HG03039 (cell line): Measurements from ENCODE around the gene PTGR3.

Experiments
- ATAC-seq: cut with Tn5 transposase; IDR thresholded peaks from one replicate; pipeline ENCODE4 v1.9.1; 2021; ENCODE audit warnings: mild to moderate bottlenecking, moderate library complexity; ENCODE audit not compliant: unreplicated experiment

Gene PTGR3, protein sequence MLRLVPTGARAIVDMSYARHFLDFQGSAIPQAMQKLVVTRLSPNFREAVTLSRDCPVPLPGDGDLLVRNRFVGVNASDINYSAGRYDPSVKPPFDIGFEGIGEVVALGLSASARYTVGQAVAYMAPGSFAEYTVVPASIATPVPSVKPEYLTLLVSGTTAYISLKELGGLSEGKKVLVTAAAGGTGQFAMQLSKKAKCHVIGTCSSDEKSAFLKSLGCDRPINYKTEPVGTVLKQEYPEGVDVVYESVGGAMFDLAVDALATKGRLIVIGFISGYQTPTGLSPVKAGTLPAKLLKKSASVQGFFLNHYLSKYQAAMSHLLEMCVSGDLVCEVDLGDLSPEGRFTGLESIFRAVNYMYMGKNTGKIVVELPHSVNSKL

DNA sequence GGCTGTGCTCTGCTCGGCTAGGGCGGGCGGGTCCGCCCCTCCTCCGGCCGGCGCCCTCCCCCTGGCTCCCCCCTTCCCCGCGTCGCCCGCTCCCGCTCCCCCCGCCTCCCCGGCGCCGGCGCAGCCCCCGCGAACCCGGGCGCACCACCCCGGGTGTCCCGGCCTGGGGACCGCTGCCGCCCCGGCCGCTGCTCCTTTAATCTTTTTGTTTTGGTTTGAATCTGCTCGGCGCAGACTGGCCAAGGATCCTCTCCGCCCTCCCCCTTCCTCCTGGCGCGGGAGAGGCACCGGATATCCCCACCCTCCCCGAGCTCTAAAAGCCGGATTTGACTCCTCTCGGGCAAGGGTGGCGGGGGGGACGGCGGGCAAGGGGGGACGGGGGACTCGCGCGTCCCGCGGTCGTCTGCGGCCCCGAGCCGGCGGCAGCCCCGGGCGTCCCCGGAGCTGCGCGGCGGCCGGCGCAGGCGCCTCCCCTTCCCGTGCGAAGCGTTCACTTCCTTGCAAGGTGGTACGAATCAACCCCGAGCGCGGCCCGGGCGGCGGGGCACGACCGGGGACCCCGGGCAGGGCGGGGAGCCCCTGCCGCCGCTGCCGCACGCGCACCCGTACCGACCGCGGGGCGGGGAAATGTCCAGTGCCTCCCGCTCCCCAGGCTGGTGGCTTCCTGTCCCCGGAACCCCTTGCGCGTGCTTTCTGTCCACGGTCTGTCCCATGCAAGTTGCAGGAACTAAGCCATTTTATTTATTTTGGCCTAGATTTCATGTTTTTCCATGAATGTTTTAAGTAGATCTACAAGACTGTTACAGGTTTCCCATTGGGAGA is at the start of gene PTGR3:
Gene PTGR3 (minus strand): TSS at position 11 of the 822 bp plus-strand sequence. CDS start 81 bp downstream, outside the sequence.
- peak; percentile 41 for ATAC-seq

DNA sequence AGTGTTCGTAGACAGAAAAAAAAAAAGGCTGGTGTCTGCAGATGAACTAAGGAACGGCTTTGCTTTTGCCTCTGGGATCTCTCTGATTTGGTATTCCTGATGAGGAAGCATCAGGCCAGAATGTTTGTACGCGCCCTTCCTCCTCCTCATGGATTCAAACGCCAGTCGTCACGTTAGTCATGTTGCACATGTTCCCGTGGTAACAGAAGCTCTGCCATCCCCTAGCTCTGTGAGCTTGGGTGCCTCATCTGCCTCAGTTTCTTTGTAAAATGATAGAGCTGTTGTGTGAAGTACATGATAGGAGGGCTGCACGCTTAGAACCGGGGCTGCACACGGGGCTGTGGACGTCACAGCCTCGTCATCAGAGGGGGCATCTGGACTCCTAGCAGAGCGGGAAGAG is 48.7 kb upstream of the PTGR3 start:
- no peak for ATAC-seq

DNA sequence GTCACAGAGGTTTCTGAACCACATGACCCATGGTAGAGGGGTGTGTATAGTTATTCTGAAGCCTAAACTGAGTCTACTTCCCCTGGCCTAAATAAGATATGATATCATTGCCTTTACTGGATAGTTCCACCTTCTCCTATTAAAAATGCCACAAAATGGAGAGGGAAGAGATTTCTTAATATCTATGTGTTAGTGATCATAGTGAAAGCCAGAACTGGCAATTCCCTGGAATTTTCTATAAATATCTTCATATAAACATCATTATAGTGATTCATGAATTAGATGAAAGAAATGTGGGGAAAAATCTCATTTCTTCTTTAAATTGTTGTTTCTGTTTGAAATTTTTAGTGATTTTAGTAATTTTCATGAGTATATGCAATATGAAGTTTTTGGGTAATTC is 47.4 kb upstream of the PTGR3 start:
- no peak for ATAC-seq

DNA sequence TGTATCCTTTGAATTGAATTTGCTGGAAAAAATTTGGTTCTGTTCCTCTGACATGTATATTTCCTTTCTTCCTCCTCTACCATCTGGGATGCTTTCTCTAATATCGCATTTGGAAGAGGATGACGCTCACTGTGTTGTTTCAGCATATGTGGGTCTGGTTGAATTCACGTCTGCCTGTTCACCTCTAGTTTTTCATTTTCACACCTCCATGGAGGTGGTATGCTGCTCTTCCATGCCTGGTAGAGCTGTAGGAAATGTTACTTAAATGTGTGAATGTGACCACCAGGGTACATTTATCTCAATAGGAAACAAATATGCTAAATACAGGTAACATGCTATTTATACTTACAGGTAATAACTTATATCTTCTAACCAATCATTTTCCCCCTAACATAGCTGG is 46.2 kb upstream of the PTGR3 start:
- ATAC-seq: no peak

DNA sequence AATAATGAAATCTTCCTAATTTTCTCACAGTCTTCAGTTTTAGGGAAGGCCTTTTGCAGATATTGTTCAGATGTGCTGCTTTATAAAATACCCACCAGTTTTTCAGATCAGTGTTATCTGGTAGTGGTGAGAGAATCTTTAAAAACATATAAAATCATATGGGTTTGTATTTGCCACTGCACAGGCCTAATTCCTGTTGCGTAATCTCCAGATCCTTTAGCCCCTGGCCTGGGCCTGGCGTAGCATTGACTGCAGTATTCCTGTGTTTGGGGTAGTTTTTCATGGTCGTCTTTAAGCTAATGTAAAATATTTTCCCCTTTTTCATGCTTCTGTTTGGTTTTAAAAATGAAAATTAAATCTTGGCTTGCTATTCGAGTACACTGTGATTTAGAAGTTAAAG is 44.8 kb upstream of the PTGR3 start:
- ATAC-seq: no peak

DNA sequence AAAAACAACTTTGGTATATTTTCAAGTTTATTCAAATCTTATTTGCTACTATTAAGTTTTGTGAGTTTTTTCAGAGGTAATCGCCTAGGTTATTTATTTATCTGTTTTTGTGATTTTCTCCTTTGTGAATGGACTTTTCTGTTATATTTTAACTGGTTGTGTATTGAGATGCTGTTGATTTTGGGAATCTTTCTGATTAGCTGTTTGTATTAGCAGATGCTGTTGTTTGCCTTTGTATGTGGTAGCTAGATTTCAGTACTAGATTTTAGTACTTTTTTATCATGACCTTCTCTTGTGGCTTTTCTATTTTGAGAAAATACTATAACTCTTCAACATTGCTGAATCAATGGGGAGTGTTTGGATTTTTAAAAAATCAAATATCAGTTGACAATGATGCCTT is 44.1 kb upstream of the PTGR3 start:
- no peak for ATAC-seq

DNA sequence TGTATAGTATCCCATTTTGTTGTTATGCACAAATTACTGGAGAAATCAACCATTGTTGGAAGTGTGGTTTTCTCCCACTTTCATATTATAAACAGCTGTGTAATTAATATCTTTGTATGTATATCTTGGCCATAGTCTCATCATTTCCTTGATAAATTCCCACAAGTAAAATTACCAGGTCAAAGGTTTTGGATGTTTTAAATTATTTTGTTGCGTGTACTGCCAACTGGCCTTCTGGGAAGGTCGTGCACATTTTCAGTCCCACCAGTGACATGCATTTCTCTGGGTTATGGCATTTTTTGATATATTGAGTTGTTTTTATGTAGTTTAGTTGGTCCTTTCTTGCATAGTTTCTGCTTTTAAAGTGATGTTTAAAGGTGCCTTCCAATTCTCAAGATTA is 43.2 kb upstream of the PTGR3 start:
- no peak for ATAC-seq

DNA sequence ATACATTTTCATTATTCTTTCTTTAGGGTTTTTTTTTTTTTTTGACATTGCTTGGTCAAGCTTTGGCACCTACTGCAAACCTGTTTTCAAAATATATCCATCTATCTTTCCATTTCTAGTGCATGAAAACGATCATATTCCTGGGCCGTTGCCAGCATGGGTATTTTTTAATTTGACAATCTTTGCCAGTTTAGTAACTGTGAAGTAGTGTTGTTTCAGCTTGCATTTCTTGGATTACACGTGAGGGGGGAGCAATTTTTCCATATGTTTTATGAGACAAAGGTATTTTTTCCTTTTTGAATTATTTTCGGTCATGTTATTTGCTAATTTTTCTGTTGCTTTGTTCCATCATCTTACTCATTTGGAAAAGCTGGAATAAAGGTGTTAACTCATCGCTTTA is 42.5 kb upstream of the PTGR3 start:
- no peak for ATAC-seq

DNA sequence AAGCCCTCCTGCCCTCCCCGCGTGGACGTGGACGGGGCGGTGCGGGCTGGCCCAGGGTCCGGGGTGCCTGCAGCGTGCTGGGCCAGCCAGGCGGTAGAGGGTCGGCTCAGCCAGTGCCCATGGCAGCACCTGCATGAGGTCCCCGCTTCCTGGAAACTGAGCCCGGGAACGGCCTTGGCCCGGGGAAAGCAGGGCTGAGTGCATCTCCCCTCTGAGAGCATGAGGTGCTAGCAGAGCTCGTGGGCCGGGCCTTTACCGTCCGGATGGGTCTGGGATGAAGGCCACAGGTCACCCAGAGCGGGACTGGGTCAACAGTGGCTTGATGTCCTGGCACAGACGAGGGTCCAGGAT is 41.5 kb upstream of the PTGR3 start:
- ATAC-seq: no peak

DNA sequence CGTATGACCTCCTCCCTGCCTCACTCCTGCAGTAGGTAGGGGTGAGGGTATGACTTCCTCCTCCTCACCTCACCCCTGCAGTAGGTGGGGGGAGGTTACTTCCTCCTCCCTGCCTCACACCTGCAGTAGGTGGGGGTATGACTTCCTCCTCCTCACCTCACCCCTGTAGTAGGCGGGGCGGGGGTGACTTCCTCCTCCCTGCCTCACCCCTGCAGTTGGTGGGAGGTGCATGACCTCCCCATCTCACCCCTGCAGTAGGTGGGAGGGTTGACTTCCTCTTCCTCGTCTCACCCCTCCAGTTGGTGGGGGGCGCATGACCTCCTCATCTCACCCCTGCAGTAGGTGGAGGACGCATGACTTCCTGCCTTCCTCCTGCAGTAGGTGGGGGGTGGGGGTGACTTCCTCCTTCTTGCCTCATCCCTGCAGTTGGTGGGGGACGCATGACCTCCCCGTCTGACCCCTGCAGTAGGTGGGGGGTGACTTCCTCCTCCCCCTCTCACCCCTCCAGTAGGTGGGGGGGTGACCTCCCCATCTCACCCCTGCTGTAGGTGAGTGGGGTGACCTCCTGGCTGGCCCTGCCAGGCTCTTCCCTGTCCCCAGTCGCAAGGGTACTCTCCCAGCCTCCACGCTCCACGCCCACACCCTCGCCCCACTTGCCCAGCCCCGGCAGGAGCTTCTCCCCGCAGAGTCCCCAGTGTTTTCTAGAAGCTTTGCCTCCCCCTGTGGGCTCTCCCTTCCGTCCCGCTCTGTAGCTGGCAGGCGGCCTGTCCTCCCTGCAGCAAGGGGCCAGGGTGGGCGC is 40.9 kb upstream of the PTGR3 start:
- no peak for ATAC-seq

DNA sequence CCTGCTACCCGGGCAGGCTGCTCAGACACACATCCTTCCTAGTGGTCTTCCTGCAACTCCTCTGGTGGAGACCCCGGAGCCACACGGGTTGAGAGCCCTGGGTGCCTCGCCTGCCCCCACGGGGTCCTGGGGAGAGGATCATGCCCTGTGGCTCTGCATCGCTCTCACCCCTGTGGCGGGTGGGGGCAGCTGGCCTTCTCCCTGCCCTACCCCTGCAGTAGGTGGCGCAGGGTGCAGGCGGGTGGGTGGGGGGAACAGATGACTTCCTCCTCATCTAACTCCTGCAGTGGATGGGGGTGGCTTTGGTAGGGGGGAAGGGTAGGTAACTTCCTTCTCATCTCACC is 40.2 kb upstream of the PTGR3 start:
- no peak for ATAC-seq

DNA sequence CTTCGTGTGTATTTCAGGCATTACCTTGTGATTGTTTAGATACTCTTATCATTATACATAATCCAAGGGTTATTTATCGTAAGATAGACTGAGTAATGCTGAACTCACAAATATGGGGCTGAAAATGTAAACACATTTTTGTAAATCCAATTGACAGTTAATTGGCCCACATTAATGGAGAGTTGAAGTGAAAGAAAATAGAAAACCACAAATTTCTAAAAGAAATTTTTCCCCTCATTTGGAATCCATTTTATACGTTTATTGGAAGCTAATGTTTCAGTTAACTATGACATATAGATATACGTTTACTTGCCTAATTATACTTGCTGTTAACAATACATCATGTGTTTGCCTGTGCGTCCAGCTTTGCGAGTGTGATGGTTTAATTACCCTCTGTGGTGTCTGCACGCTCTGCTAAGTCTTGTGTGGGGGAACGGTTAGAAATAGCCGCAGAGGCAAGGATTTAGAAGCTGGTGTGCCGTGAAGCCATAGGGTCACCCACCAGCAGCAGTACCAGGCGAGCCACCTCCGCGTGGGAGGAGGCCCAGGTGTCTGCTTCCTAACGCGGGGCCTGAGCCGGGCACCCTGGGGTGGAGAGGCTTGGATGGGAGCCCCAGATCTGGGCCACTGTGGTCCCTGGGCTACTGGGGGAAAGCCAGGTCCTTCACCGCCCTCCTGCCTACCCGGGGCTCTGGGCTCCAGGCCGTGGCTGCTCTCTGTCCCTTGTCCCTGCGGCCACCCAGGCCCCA is 39.7 kb upstream of the PTGR3 start:
- no peak for ATAC-seq

DNA sequence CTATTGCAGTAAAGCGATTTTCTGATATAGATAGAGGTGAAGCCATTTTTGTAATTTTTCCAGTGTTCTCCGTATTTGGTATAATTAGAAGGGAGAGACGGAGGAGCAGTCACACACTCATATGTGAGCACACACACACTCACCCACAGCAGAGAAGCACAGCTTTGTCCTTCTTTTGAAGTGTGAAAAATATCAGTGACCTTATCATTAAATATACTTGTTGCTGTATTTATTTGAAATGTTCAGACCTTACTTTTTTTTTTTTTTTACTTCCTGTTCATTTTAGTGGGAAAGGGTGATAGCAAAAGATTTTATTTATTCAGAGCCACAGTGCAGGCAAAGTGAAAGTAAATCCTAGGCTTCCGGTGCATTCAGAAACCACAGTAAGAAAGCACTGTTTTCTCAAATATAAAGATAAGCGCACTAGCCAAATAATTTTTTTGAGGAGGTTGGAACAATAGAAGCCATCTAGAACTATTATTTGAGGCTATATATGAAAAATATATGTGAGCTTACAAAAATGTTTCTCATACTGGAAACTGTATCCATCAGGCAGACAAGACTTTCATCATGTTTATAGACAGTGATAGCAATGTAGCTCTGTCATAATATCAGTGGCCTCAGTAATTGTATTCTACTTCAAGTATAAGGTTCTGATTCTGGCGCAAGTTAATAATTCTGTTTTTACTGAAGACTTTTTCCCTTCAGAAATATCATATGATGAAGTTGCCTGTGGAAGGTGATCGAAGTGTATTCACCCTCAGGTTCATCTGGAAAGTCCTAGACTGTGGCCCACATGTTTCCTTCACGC is 38.9 kb upstream of the PTGR3 start:
- no peak for ATAC-seq

DNA sequence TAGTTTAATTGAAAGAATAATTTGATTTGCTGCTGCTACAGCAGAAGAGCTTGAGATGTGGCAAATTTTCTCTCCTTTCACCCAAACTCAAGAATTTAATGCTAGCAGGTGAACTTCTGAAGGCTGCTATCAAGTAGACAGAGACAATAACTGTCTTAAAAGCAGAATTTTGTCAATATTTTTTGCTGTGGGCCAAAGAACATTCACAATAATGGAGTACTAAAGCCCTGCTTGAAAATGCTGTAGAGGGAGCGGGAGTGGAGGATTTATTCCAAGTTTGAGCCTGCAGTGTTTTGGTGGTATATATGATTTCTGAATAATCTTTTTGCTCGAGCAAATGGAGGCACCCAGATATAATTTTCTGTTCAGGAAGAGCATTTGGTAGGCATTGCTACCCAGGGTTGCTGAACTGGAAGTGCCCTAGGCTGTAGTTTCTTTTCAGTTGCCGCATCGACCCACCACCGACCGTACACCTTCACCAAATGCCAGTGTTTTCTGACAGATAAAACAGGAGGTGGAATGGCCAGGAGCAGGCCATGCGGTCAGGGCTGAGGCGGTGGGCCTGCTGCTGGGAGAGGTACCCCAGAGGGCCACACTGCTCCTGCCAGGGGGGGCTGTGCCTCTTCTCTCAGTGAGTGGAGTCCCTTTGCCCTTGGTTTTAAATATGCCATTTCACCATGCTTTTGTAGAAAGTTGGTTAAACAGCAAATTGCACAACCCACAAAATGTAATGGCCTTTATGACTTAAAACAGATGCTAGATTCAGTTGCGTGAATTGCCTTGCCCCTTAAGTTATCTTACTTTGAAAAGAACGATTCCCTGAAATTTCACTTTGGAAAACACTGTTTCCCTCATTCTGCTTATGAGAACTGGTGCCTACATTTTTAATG is 38.0 kb upstream of the PTGR3 start:
- ATAC-seq: no peak

DNA sequence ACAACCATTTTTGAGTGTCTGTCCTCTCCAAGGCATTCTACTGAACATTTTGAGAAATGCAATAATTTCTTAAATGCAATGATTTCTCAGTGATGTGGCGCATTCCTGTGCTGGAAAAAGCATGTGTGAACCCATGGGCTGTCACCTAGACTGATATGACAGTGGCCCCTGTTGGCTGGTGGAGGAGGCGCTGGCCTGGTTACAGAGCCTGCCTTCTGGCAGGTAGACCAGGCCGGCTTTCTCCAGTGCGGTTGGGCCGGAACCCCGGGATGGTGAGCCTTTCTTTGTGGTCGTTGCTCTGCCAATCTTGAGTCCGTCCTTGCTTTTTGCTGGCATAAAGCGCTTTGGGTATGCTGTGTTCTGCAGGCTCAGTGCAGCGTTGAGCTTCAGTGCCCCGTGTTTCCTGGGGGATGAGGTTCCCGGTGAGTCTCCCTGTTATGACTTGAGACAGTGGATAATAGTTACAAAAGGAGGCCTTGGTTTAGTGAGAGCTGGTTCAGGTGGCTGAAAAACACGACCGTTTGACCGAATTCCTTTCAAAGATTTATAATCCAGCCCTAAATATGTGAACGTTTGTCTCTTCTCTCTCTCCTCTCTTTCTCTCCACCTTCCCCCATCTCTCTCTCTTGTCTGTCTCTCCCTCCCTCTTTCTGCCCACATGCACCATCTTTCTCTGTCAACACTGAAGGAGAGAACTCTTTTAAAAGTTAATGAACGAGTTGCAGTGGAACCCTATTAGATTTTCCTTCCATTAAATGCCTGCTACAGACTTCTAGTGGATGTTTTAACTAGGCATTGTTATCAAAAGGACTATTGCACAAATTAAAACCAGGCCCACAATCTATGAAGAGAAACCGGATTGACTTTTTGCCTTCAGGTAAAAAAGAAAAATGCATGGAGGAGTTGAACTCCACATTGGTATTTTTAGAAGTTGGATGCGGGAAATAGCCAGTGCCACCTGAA is 35.7 kb upstream of the PTGR3 start:
- ATAC-seq: no peak

DNA sequence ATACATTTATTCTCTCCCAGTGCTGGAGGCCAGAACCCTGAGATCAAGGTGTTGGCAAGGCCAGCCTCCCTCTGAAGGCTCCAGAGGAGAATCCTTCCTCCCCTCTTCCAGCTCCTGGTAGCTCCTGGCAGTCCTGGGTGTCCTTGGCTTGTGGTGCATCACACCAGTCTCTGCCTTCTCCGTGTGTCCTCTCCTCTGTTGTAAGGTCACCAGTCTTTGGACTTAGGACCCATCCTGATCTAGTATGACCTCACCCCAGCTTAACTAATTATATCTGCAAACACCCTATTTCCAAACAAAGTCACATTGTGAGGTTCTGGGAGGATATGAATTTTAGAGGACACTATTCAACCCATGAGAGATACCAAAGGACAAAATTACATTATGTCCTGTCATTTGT is 32.8 kb upstream of the PTGR3 start:
- ATAC-seq: no peak

DNA sequence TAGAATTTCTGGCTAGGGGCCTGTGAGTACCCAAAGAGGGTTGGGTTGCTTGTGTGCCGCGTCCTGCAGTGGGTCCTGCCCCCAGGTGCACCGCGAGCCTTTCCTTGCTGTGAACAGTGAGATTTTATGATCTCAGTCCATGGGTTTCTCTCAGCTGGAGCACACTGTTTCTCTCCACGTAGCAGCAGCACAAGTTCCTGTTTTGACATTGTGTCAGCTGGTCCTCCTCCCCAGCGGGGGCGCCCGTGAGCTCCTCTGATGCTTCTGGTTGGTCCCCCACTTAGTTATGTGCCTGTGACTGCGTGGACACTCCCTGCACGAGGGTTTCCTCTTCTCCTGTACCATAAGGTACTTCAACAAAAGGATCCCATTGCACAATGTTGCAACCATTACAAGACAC is 31.5 kb upstream of the PTGR3 start:
- no peak for ATAC-seq

DNA sequence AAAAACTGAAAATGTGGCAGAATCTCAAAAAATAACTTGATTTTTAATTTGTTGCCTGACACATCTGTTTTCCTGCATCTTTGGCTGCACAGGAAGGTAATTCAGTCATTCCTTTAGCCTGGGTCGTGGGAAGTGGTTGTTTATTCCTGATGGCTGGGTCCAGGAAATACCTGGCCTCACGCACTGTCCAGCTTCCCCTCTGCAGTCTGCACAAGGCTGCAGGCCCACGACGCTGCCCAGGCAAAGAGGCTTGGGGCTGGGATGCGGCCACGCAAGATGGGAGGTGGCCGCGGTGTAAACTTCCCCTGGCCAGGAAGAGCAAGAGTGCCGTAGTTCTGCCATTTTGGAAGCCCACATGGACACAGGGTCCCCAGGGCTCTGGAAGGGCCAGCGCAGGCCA is 29.8 kb upstream of the PTGR3 start:
- no peak for ATAC-seq
